HepG2 (cell line): ENCODE results near the gene FCHO2. TPM values are rescaled to one million over a fixed set of nuclear protein-coding genes. Genes with fewer than 3 reads are reported as not detected.

Source experiments
- CEBPB ChIP-seq: IDR thresholded peaks from 2 replicates; pipeline ENCODE4 v1.6.1; 2011; ENCODE audit warnings: low read depth, low read length, improper control_type of control experiment, borderline replicate concordance
- FOXA3 ChIP-seq: IDR thresholded peaks from 2 replicates; pipeline ENCODE4 v1.6.1; 2016; ENCODE audit warnings: missing genetic modification reagents, missing compliant biosample characterization
- HDAC2 ChIP-seq: sonication (generic); formaldehyde crosslinking; IDR thresholded peaks from 2 replicates; pipeline ENCODE4 v1.4.0; 2020; ENCODE audit warnings: missing genetic modification reagents
- HNRNPL ChIP-seq: fragments of 200-400 bp; formaldehyde crosslinking; IDR thresholded peaks from 2 replicates; pipeline ENCODE4 v1.6.1; 2017; ENCODE audit warnings: mild to moderate bottlenecking, low read depth, low read length
- IKZF1 ChIP-seq: fragments of 450-650 bp; IDR thresholded peaks from 2 replicates; pipeline ENCODE4 v1.7.1; 2016
- JARID2 ChIP-seq: sonication (generic); formaldehyde crosslinking; IDR thresholded peaks from 2 replicates; pipeline ENCODE4 v1.8.1; 2023; ENCODE audit warnings: missing genetic modification reagents, inconsistent platforms; ENCODE audit not compliant: insufficient replicate concordance
- KDM5B ChIP-seq: sonication (generic); formaldehyde crosslinking; IDR thresholded peaks from 2 replicates; pipeline ENCODE4 v1.4.0; 2020; ENCODE audit warnings: missing genetic modification reagents, mild to moderate bottlenecking, borderline replicate concordance
- KLF12 ChIP-seq: sonication (generic); formaldehyde crosslinking; IDR thresholded peaks from 2 replicates; pipeline ENCODE4 v1.4.0; 2020; ENCODE audit warnings: missing genetic modification reagents, borderline replicate concordance
- LCORL ChIP-seq, 2 experiments: fragments of 450-650 bp in 1 of 2; sonication (generic) in 1 of 2; formaldehyde crosslinking in 1 of 2; IDR thresholded peaks; 2 replicates each; pipeline versions ENCODE4 v1.5.0 to v1.6.1; 2017 to 2020; ENCODE audit warnings: antibody characterized with exemption in 1 of 2, missing genetic modification reagents in 1 of 2
- NCOR1 ChIP-seq: fragments of 200-600 bp; sonication (generic); IDR thresholded peaks from 2 replicates; pipeline ENCODE4 v1.7.0; 2017; ENCODE audit warnings: antibody characterized with exemption, low read length, borderline replicate concordance
- RFXANK ChIP-seq: IDR thresholded peaks from 2 replicates; pipeline ENCODE4 v1.6.1; 2016
- SNAI1 ChIP-seq: sonication (generic); formaldehyde crosslinking; IDR thresholded peaks from 2 replicates; pipeline ENCODE4 v1.5.0; 2020; ENCODE audit warnings: mild to moderate bottlenecking, missing genetic modification reagents, borderline replicate concordance
- SPEN ChIP-seq: sonication (generic); formaldehyde crosslinking; IDR thresholded peaks from 2 replicates; pipeline ENCODE4 v1.5.1; 2020; ENCODE audit warnings: low read depth, mild to moderate bottlenecking, missing genetic modification reagents
- SRF ChIP-seq: IDR thresholded peaks from 2 replicates; pipeline ENCODE4 v1.6.1; 2011; ENCODE audit warnings: mild to moderate bottlenecking, low read depth, low read length, moderate library complexity
- STAT6 ChIP-seq: sonication (generic); formaldehyde crosslinking; IDR thresholded peaks from 2 replicates; pipeline ENCODE4 v1.4.0; 2020; ENCODE audit warnings: missing genetic modification reagents, mild to moderate bottlenecking, borderline replicate concordance
- TBL1XR1 ChIP-seq: fragments of 150-350 bp; IDR thresholded peaks from 2 replicates; pipeline ENCODE4 v1.6.1; 2014; ENCODE audit warnings: borderline replicate concordance, low read length; ENCODE audit not compliant: partially characterized antibody
- ZNF124 ChIP-seq: sonication (generic); formaldehyde crosslinking; IDR thresholded peaks from 2 replicates; pipeline ENCODE4 v1.4.0; 2020; ENCODE audit warnings: missing genetic modification reagents
- ZNF451 ChIP-seq: sonication (generic); formaldehyde crosslinking; IDR thresholded peaks from 2 replicates; pipeline ENCODE4 v1.5.0; 2020; ENCODE audit warnings: mild to moderate bottlenecking, missing genetic modification reagents
- ZNF547 ChIP-seq: sonication (generic); formaldehyde crosslinking; IDR thresholded peaks from 2 replicates; pipeline ENCODE4 v1.5.1; 2020; ENCODE audit warnings: mild to moderate bottlenecking, missing genetic modification reagents
- ZNF605 ChIP-seq: sonication (generic); formaldehyde crosslinking; IDR thresholded peaks from 2 replicates; pipeline ENCODE4 v1.8.0; 2022; ENCODE audit warnings: mild to moderate bottlenecking, missing genetic modification reagents
- ZNF629 ChIP-seq: sonication (generic); formaldehyde crosslinking; conservative IDR thresholded peaks from 2 replicates; pipeline ENCODE4 v1.5.0; 2020; ENCODE audit warnings: missing genetic modification reagents
- ZNF781 ChIP-seq: sonication (generic); formaldehyde crosslinking; IDR thresholded peaks from 2 replicates; pipeline ENCODE4 v1.5.1; 2020; ENCODE audit warnings: borderline replicate concordance, mild to moderate bottlenecking, missing genetic modification reagents; ENCODE audit errors: not compliant biosample characterization
- ZNF792 ChIP-seq: IDR thresholded peaks from 2 replicates; pipeline ENCODE4 v1.6.1; 2016
- polyA plus RNA-seq, 8 experiments: library from polyadenylated mRNA; depleted of rRNA in 3 of 8; stranded (reverse) in 7 of 8; unstranded in 1 of 8; fragments of >200 nt; fragmentation: Illumina TruSeq in 4 of 8; extraction: Trizol in 4 of 8; gene quantifications; 2 replicates each; pipeline versions ENCODE4 v1.2.1 to v1.2.3, GENCODE V29; 2011 to 2016; ENCODE audit warnings: low read depth in 4 of 8, missing spikeins in 1 of 8, mixed read lengths in 1 of 8; ENCODE audit not compliant: insufficient read depth in 1 of 8
- total RNA-seq, 5 experiments: library from RNA; depleted of rRNA; stranded (reverse); fragments of >200 nt; fragmentation: Illumina TruSeq; extraction: Trizol; gene quantifications; 2 replicates each; pipeline ENCODE4 v1.2.3, GENCODE V29; 2016; ENCODE audit warnings: low read depth in 1 of 5
- TF ChIP-seq, protein P1 (sequence below): sonication (generic); formaldehyde crosslinking; IDR thresholded peaks from 2 replicates; pipeline ENCODE4 v1.5.1; 2020; ENCODE audit warnings: mild to moderate bottlenecking, missing genetic modification reagents, moderate library complexity
- TF ChIP-seq, protein P2 (sequence below): sonication (generic); formaldehyde crosslinking; conservative IDR thresholded peaks from 2 replicates; pipeline ENCODE4 v1.4.0; 2020; ENCODE audit warnings: missing genetic modification reagents

The FCHO2 gene
- total and polyA plus RNA-seq, 2 of the 13 experiments (the other 11 are each of a cell fraction or from before 2014, with no cell fraction given), result 11.6 to 17.3 TPM

- 0 out of 2 replicates have a peak, but pooled peaks have one; percentile 5 for TF ChIP-seq STAT6
- TF ChIP-seq SPEN (CRISPR knock-in tag), result peak; percentile 32; the same call in 1 of the 2 replicates
- TF ChIP-seq CEBPB, result no peak
- TF ChIP-seq KLF12 (CRISPR knock-in tag), result no peak
- TF ChIP-seq NCOR1, result no peak
- no peak for TF ChIP-seq TBL1XR1
- TF ChIP-seq ZNF605, result peak; percentile 91; the same call in 1 of the 2 replicates
- TF ChIP-seq HDAC2 (CRISPR knock-in tag), result peak; percentile 68; the same call in 1 of the 2 replicates
- TF ChIP-seq ZNF547 (CRISPR knock-in tag), result peak; percentile 22; the same call in 1 of the 2 replicates
- peak; percentile 99 for TF ChIP-seq FOXA3 (CRISPR knock-in tag)
- TF ChIP-seq ZNF629 (CRISPR knock-in tag), result peak; percentile 77
- no peak for TF ChIP-seq SNAI1 (CRISPR knock-in tag)
- peak; percentile 47; the same call in 1 of the 2 replicates for TF ChIP-seq ZNF792 (CRISPR knock-in tag)
- TF ChIP-seq SRF, result no peak
- TF ChIP-seq HNRNPL, result no peak
- TF ChIP-seq JARID2, result no peak
- TF ChIP-seq, protein P1, sequence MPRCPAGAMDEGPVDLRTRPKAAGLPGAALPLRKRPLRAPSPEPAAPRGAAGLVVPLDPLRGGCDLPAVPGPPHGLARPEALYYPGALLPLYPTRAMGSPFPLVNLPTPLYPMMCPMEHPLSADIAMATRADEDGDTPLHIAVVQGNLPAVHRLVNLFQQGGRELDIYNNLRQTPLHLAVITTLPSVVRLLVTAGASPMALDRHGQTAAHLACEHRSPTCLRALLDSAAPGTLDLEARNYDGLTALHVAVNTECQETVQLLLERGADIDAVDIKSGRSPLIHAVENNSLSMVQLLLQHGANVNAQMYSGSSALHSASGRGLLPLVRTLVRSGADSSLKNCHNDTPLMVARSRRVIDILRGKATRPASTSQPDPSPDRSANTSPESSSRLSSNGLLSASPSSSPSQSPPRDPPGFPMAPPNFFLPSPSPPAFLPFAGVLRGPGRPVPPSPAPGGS (CRISPR knock-in tag), result peak; percentile 36; the same call in 1 of the 2 replicates
- TF ChIP-seq IKZF1, result no peak
- TF ChIP-seq ZNF124 (CRISPR knock-in tag), result peak; percentile 77; the same call in 1 of the 2 replicates
- TF ChIP-seq, protein P2, sequence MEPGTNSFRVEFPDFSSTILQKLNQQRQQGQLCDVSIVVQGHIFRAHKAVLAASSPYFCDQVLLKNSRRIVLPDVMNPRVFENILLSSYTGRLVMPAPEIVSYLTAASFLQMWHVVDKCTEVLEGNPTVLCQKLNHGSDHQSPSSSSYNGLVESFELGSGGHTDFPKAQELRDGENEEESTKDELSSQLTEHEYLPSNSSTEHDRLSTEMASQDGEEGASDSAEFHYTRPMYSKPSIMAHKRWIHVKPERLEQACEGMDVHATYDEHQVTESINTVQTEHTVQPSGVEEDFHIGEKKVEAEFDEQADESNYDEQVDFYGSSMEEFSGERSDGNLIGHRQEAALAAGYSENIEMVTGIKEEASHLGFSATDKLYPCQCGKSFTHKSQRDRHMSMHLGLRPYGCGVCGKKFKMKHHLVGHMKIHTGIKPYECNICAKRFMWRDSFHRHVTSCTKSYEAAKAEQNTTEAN, result 0 out of 2 replicates have a peak, but pooled peaks have one; percentile 7
- no peak for TF ChIP-seq LCORL (IDR thresholded peaks at IDR 0.05)
- TF ChIP-seq LCORL (CRISPR knock-in tag; IDR thresholded peaks at IDR 0.05), result peak; percentile 79
- TF ChIP-seq KDM5B (CRISPR knock-in tag), result peak; percentile 59; the same call in 1 of the 2 replicates
- TF ChIP-seq RFXANK (CRISPR knock-in tag), result 0 out of 2 replicates have a peak, but pooled peaks have one; percentile 31
- no peak; the same call in 1 of the 2 replicates for TF ChIP-seq ZNF451 (CRISPR knock-in tag)
- peak; percentile 25 for TF ChIP-seq ZNF781 (CRISPR knock-in tag)
Measured at GRCh38 chr5:72955768-72956323, at the start of gene FCHO2 (continued).
